Testis (tissue), 3 donors: ENCODE data around the gene COX19. TPM values are rescaled to one million over a fixed set of nuclear protein-coding genes. Genes with fewer than 3 reads are reported as not detected.

Experiments used
- DNase-seq: peaks from one replicate; pipeline ENCODE4 v3.0.0-alpha.2; 2019
- H3K27ac ChIP-seq, 2 donors: fragments of 200-600 bp; sonication (generic); one replicate each; pipeline ENCODE4 v1.5.1; 2019
- H3K27me3 ChIP-seq: fragments of 200-600 bp; sonication (generic); one replicate; pipeline ENCODE4 v1.5.1; 2019
- H3K36me3 ChIP-seq: fragments of 200-600 bp; sonication (generic); one replicate; pipeline ENCODE4 v1.5.1; 2017; ENCODE audit warnings: low read depth; ENCODE audit errors: missing control alignments
- H3K4me1 ChIP-seq: fragments of 200-600 bp; sonication (generic); one replicate; pipeline ENCODE4 v1.5.1; 2019
- H3K4me3 ChIP-seq, 2 donors: fragments of 200-600 bp; sonication (generic); one replicate each; pipeline ENCODE4 v1.5.1; 2017 to 2019
- H3K9me3 ChIP-seq: fragments of 200-600 bp; sonication (generic); one replicate; pipeline ENCODE4 v1.5.1; 2017
- POLR2A ChIP-seq: fragments of 450-650 bp; IDR thresholded peaks from one replicate; pipeline ENCODE4 v1.6.1; 2017; ENCODE audit warnings: antibody characterized with exemption, mild to moderate bottlenecking, moderate library complexity
- WGBS, 2 donors: methylation state at CpG; one replicate each; pipeline ENCODE4 v1.1.5; 2018; 5-methylcytosine and 5-hydroxymethylcytosine counted together
- intact Hi-C: fragments of 100-400 bp; cut with DNase I; formaldehyde crosslinking; loops from one replicate; pipeline ENCODE4 v1.15.1; 2023; ENCODE audit warnings: low total_unique reads
- polyA plus RNA-seq: library from polyadenylated mRNA; stranded (reverse); fragments of 350-450 nt; fragmentation: Illumina TruSeq; extraction: RNeasy Lipid Tissue Mini Kit (QIAGEN cat#74804); gene quantifications from one replicate; pipeline ENCODE4 v1.2.3, GENCODE V29; 2014; ENCODE audit warnings: low read depth, low replicate concordance; ENCODE audit not compliant: insufficient read depth
- total RNA-seq, 2 donors: library from RNA; depleted of rRNA; stranded (reverse); fragments of >200 nt; gene quantifications; one replicate each; pipeline ENCODE4 v1.2.3, GENCODE V29; 2016
- TF ChIP-seq, protein P1 (sequence below), 3 experiments: fragments of 450-650 bp in 2 of 3; fragments of 200-600 bp in 1 of 3; sonication (generic) in 1 of 3; IDR thresholded peaks; one replicate each; pipeline ENCODE4 v1.5.1; 2016 to 2019; ENCODE audit warnings: antibody characterized with exemption in 3 of 3, mild to moderate bottlenecking in 2 of 3, moderate library complexity in 1 of 3

Gene COX19
- total and polyA plus RNA-seq, 3 donors from 2014 or later, result 8.8 to 23.5 (median 21.6) TPM

- no peaks in the 10 kb centered on the region for H3K27me3 ChIP-seq
- H3K9me3 ChIP-seq, result no peaks in the 10 kb centered on the region
- 87 to 94% methylated on average over 12 to 14 of the region's 14 CpGs for WGBS, 2 donors
- H3K27ac ChIP-seq, result no peak overlapping the region
- no peaks in the 10 kb centered on the region for H3K36me3 ChIP-seq
- DNase-seq, result no peak
- no peak for TF ChIP-seq POLR2A
- TF ChIP-seq, protein P1, sequence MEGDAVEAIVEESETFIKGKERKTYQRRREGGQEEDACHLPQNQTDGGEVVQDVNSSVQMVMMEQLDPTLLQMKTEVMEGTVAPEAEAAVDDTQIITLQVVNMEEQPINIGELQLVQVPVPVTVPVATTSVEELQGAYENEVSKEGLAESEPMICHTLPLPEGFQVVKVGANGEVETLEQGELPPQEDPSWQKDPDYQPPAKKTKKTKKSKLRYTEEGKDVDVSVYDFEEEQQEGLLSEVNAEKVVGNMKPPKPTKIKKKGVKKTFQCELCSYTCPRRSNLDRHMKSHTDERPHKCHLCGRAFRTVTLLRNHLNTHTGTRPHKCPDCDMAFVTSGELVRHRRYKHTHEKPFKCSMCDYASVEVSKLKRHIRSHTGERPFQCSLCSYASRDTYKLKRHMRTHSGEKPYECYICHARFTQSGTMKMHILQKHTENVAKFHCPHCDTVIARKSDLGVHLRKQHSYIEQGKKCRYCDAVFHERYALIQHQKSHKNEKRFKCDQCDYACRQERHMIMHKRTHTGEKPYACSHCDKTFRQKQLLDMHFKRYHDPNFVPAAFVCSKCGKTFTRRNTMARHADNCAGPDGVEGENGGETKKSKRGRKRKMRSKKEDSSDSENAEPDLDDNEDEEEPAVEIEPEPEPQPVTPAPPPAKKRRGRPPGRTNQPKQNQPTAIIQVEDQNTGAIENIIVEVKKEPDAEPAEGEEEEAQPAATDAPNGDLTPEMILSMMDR (IDR thresholded peaks at IDR 0.05), result no peak
- H3K4me1 ChIP-seq, result no peaks in the 10 kb centered on the region
- no peak overlapping the region for H3K4me3 ChIP-seq
- intact Hi-C loops, result no loop called here
Observed at GRCh38 chr7:1019255-1019785, 44.0 kb upstream of the COX19 start.

- H3K27ac ChIP-seq, result no peak overlapping the region
- no peak overlapping the region for H3K4me3 ChIP-seq
- H3K4me1 ChIP-seq, result no peaks in the 10 kb centered on the region
- no peaks in the 10 kb centered on the region for H3K9me3 ChIP-seq
- intact Hi-C loops, result no loop called here
- TF ChIP-seq, protein P1 (IDR thresholded peaks at IDR 0.05), result no peak
- TF ChIP-seq POLR2A, result no peak
- 90 to 94% methylated on average over 10 to 13 of the region's 13 CpGs for whole genome bisulfite sequencing, 2 donors
- no peak for DNase-seq
- no peaks in the 10 kb centered on the region for H3K36me3 ChIP-seq
- no peaks in the 10 kb centered on the region for H3K27me3 ChIP-seq
Observed at GRCh38 chr7:1018334-1018695, 43.0 kb upstream of the COX19 start.

- DNase-seq, result no peak
- H3K9me3 ChIP-seq, result no peaks in the 10 kb centered on the region
- no peak overlapping the region for H3K4me3 ChIP-seq
- H3K4me1 ChIP-seq, result no peaks in the 10 kb centered on the region
- H3K27me3 ChIP-seq, result no peaks in the 10 kb centered on the region
- H3K27ac ChIP-seq, result no peak overlapping the region
- no peaks in the 10 kb centered on the region for H3K36me3 ChIP-seq
- intact Hi-C loops, result no loop called here
- TF ChIP-seq, protein P1 (IDR thresholded peaks at IDR 0.05), result no peak
- no peak for TF ChIP-seq POLR2A
- WGBS, 2 donors, result 94% methylated on average over 29 to 34 of the region's 34 CpGs
Observed at GRCh38 chr7:1017586-1018333, 42.4 kb upstream of the COX19 start.

- 86 to 88% methylated on average over 25 to 47 of the region's 51 CpGs for WGBS, 2 donors
- no peaks in the 10 kb centered on the region for H3K36me3 ChIP-seq
- intact Hi-C loops, result no loop called here
- no peaks in the 10 kb centered on the region for H3K9me3 ChIP-seq
- no peak overlapping the region for H3K27ac ChIP-seq
- H3K4me3 ChIP-seq, result no peak overlapping the region
- TF ChIP-seq, protein P1 (IDR thresholded peaks at IDR 0.05), result no peak
- no peak for TF ChIP-seq POLR2A
- H3K27me3 ChIP-seq, result no peaks in the 10 kb centered on the region
- no peak for DNase-seq
- H3K4me1 ChIP-seq, result no peaks in the 10 kb centered on the region
Observed at GRCh38 chr7:1016577-1017531, 41.5 kb upstream of the COX19 start.
